GM12873 (cell line): Measurements from ENCODE around the gene LTB4R2.

Source experiments
- CTCF ChIP-seq: IDR thresholded peaks from 2 replicates; pipeline ENCODE4 v1.5.1; 2012; ENCODE audit warnings: low read depth, mild to moderate bottlenecking, moderate library complexity, low read length, control low read depth; ENCODE audit not compliant: insufficient read depth; ENCODE audit errors: missing control alignments

The LTB4R2 gene

GRCh38 chr14:24271134-24271833 lies 38.7 kb upstream of the LTB4R2 start, which contains the start of gene RABGGTA:
Gene RABGGTA, minus strand, starts transcription at chr14:24271597. Its CDS starts 482 bp downstream, at chr14:24271115.
- peak; percentile 80 for TF ChIP-seq CTCF

- no peak for TF ChIP-seq CTCF
Observed at GRCh38 chr14:24271834-24272263, 38.1 kb upstream of the LTB4R2 start.

- TF ChIP-seq CTCF, result no peak
Observed at GRCh38 chr14:24272467-24272866, 37.5 kb upstream of the LTB4R2 start.

GRCh38 chr14:24273422-24273998 lies 36.4 kb upstream of the LTB4R2 start:
- TF ChIP-seq CTCF, result peak; percentile 45

- TF ChIP-seq CTCF, result no peak
Observed at GRCh38 chr14:24274101-24274543, 35.8 kb upstream of the LTB4R2 start.

- TF ChIP-seq CTCF, result no peak
Observed at GRCh38 chr14:24277071-24277470, 32.9 kb upstream of the LTB4R2 start.

GRCh38 chr14:24277606-24278321 lies 32.2 kb upstream of the LTB4R2 start:
- no peak for TF ChIP-seq CTCF
